GM23338 (cell line): ENCODE measurements around the gene HSPB3.

Experiments used
- CREB1 ChIP-seq: fragments of 250-450 bp; sonication (Bioruptor Pico); IDR thresholded peaks from 2 replicates; pipeline ENCODE4 v1.5.0; 2020; ENCODE audit warnings: low read depth, mild to moderate bottlenecking, moderate library complexity
- EZH2 ChIP-seq: fragments of 200-600 bp; sonication (generic); IDR thresholded peaks from one replicate; pipeline ENCODE4 v1.8.0; 2017; ENCODE audit warnings: antibody characterized with exemption, mild to moderate bottlenecking, low read depth; ENCODE audit not compliant: unreplicated experiment
- EZH2phosphoT487 ChIP-seq: fragments of 200-600 bp; sonication (generic); IDR thresholded peaks from one replicate; pipeline ENCODE4 v1.8.1; 2018; ENCODE audit warnings: antibody characterized with exemption; ENCODE audit not compliant: unreplicated experiment
- JUNB ChIP-seq: IDR thresholded peaks from one replicate; pipeline ENCODE4 v1.6.1; 2016; ENCODE audit warnings: antibody characterized with exemption; ENCODE audit not compliant: unreplicated experiment
- POLR2AphosphoS5 ChIP-seq: IDR thresholded peaks from 2 replicates; pipeline ENCODE4 v1.6.1; 2016; ENCODE audit warnings: antibody characterized with exemption, low read depth
- REST ChIP-seq: IDR thresholded peaks from one replicate; pipeline ENCODE4 v1.6.1; 2018; ENCODE audit warnings: antibody characterized with exemption; ENCODE audit not compliant: unreplicated experiment
- TF ChIP-seq, protein P1 (sequence below), 2 experiments: fragments of 200-600 bp in 1 of 2; sonication (generic) in 1 of 2; conservative IDR thresholded peaks; 2 replicates each; pipeline versions ENCODE4 v1.5.1 to v1.6.1; 2016 to 2017; ENCODE audit warnings: antibody characterized with exemption in 2 of 2, low read depth in 2 of 2, mild to moderate bottlenecking in 2 of 2, moderate library complexity in 1 of 2
- TF ChIP-seq, protein P2 (sequence below): IDR thresholded peaks from 2 replicates; pipeline ENCODE4 v1.6.1; 2016; ENCODE audit warnings: antibody characterized with exemption

GRCh38 chr5:54470128-54470527 is 14.6 kb downstream of the HSPB3 start:
- TF ChIP-seq, protein P1, sequence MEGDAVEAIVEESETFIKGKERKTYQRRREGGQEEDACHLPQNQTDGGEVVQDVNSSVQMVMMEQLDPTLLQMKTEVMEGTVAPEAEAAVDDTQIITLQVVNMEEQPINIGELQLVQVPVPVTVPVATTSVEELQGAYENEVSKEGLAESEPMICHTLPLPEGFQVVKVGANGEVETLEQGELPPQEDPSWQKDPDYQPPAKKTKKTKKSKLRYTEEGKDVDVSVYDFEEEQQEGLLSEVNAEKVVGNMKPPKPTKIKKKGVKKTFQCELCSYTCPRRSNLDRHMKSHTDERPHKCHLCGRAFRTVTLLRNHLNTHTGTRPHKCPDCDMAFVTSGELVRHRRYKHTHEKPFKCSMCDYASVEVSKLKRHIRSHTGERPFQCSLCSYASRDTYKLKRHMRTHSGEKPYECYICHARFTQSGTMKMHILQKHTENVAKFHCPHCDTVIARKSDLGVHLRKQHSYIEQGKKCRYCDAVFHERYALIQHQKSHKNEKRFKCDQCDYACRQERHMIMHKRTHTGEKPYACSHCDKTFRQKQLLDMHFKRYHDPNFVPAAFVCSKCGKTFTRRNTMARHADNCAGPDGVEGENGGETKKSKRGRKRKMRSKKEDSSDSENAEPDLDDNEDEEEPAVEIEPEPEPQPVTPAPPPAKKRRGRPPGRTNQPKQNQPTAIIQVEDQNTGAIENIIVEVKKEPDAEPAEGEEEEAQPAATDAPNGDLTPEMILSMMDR (conservative IDR thresholded peaks at IDR 0.05; ENCODE audit: low read depth in 2 of 2), result no peak
- no peak for TF ChIP-seq CREB1
- no peak for TF ChIP-seq POLR2AphosphoS5
- no peak for TF ChIP-seq EZH2phosphoT487
- no peak for TF ChIP-seq JUNB
- TF ChIP-seq, protein P2, sequence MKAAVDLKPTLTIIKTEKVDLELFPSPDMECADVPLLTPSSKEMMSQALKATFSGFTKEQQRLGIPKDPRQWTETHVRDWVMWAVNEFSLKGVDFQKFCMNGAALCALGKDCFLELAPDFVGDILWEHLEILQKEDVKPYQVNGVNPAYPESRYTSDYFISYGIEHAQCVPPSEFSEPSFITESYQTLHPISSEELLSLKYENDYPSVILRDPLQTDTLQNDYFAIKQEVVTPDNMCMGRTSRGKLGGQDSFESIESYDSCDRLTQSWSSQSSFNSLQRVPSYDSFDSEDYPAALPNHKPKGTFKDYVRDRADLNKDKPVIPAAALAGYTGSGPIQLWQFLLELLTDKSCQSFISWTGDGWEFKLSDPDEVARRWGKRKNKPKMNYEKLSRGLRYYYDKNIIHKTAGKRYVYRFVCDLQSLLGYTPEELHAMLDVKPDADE, result no peak
- no peak for TF ChIP-seq EZH2
- no peak for TF ChIP-seq REST
